ENCODE measurements around the gene SVEP1.
A peak's percentile ranks its signal among the peaks of the same experiment; 100 is the strongest.

DNA sequence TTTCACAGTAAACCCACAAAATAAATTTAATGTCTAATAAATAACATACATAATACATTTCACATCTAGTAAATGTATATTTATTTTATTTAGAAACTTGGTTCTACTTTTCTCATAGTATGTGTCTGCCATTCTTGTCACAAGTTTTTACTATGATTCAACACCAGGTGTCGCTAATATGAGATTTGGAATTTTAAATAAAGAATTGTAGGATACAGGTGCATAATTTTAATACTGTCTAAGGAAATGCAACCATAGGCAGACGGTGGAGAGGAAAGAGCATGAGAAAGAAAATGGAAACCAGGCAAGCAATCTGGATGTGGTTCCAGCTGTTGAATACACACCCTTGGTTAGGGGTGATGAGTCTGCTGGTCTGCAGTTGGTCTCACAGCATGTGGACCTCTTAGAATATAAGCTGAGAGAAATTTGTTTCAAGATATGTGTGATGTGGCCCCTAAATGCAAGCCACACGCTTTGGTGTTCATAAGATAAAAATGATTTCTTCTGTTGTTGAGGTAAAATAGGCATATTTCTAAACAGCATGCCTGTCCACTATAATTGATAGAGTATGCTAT lies 127.2 kb downstream of the SVEP1 start:
- TF ChIP-seq EP300 (IDR thresholded peaks at IDR 0.05) (no peak), CTCF (IDR thresholded peaks at IDR 0.05) (peak; percentile 22 to 52 (median 26)), POLR2A (IDR thresholded peaks at IDR 0.05) (no peak)
